Astrocyte (in vitro differentiated cells and primary cell): ENCODE data around the gene GALNS. TPM values are rescaled to one million over a fixed set of nuclear protein-coding genes. Genes with fewer than 3 reads are reported as not detected.

Experiments
- DNase-seq: peaks from one replicate; pipeline ENCODE4 v3.0.0-alpha.2; 2010; ENCODE audit warnings: low read depth
- FAIRE-seq: peaks from 2 replicates; lab custom pipeline; 2011; peaks lifted over from hg19 to GRCh38; lab: Jason Lieb, UNC
- H2AFZ ChIP-seq: 2 replicates; pipeline ENCODE4 v1.6.0; 2012; ENCODE audit warnings: low read depth, low read length, inconsistent platforms
- H3K27ac ChIP-seq: 2 replicates; pipeline ENCODE4 v1.5.1; 2011; ENCODE audit warnings: low read depth, low read length, inconsistent platforms
- H3K27me3 ChIP-seq: 2 replicates; pipeline ENCODE4 v1.6.0; 2011; ENCODE audit warnings: low read length, inconsistent platforms; ENCODE audit not compliant: insufficient read depth
- H3K36me3 ChIP-seq: 2 replicates; pipeline ENCODE4 v1.5.1; 2011; ENCODE audit warnings: low read length, inconsistent platforms; ENCODE audit not compliant: insufficient read depth
- H3K4me1 ChIP-seq: 2 replicates; pipeline ENCODE4 v1.5.1; 2011; ENCODE audit warnings: low read length, inconsistent platforms; ENCODE audit not compliant: insufficient read depth
- H3K4me2 ChIP-seq: 2 replicates; pipeline ENCODE4 v1.6.0; 2012; ENCODE audit warnings: low read length, inconsistent platforms
- H3K4me3 ChIP-seq: 2 replicates; pipeline ENCODE4 v1.5.1; 2011; ENCODE audit warnings: low read depth, mild to moderate bottlenecking, low read length, inconsistent platforms; ENCODE audit not compliant: insufficient read depth
- H3K79me2 ChIP-seq: 2 replicates; pipeline ENCODE4 v1.6.0; 2012; ENCODE audit warnings: mild to moderate bottlenecking, low read length, inconsistent platforms; ENCODE audit not compliant: insufficient read depth
- H3K9ac ChIP-seq: 2 replicates; pipeline ENCODE4 v1.6.0; 2012; ENCODE audit warnings: mild to moderate bottlenecking, low read length, inconsistent platforms
- H3K9me3 ChIP-seq: 2 replicates; pipeline ENCODE4 v1.5.1; 2012; ENCODE audit warnings: low read depth, mild to moderate bottlenecking, low read length, inconsistent platforms; ENCODE audit not compliant: insufficient read depth
- H4K20me1 ChIP-seq: 2 replicates; pipeline ENCODE4 v1.6.0; 2012; ENCODE audit warnings: low read length, inconsistent platforms; ENCODE audit not compliant: insufficient read depth
- H3K27ac Mint-ChIP-seq: one replicate; pipeline ENCODE4 v1.8.0; 2021; ENCODE audit warnings: mild to moderate bottlenecking, mixed read lengths; ENCODE audit not compliant: unreplicated experiment
- H3K27me3 Mint-ChIP-seq: one replicate; pipeline ENCODE4 v1.8.0; 2021; ENCODE audit warnings: low read depth, mixed read lengths; ENCODE audit not compliant: unreplicated experiment
- H3K36me3 Mint-ChIP-seq: one replicate; pipeline ENCODE4 v1.8.0; 2021; ENCODE audit warnings: low read depth, mixed read lengths; ENCODE audit not compliant: unreplicated experiment
- H3K4me1 Mint-ChIP-seq: one replicate; pipeline ENCODE4 v1.8.0; 2021; ENCODE audit warnings: low read depth, mixed read lengths; ENCODE audit not compliant: unreplicated experiment
- H3K4me3 Mint-ChIP-seq: one replicate; pipeline ENCODE4 v1.8.0; 2021; ENCODE audit warnings: mild to moderate bottlenecking, moderate library complexity, mixed read lengths; ENCODE audit not compliant: unreplicated experiment
- H3K9me3 Mint-ChIP-seq: one replicate; pipeline ENCODE4 v1.8.0; 2021; ENCODE audit warnings: mild to moderate bottlenecking, mixed read lengths; ENCODE audit not compliant: unreplicated experiment
- CTCF ChIP-seq: IDR thresholded peaks from 2 replicates; pipeline ENCODE4 v1.5.1; 2011; ENCODE audit warnings: low read depth, mild to moderate bottlenecking, inconsistent platforms, low read length, moderate library complexity; ENCODE audit not compliant: insufficient read depth
- EZH2 ChIP-seq: IDR thresholded peaks from 2 replicates; pipeline ENCODE4 v1.6.1; 2012; ENCODE audit warnings: mild to moderate bottlenecking, low read length, inconsistent platforms; ENCODE audit not compliant: insufficient read depth
- total RNA-seq: library from RNA; stranded (reverse); gene quantifications from 2 replicates; pipeline ENCODE4 v1.2.1, GENCODE V29; 2021

Gene GALNS
- total RNA-seq, 1 donor from 2014 or later, result 31.7 TPM

- no peak overlapping the region for H3K4me3 Mint-ChIP-seq
- FAIRE-seq, result no peak
Measured at GRCh38 chr16:88843256-88843655, 13.5 kb downstream of the GALNS start.

GRCh38 chr16:88842806-88843205 is 13.9 kb downstream of the GALNS start:
- Histone ChIP-seq H3K4me3 (no peak overlapping the region), H3K9me3 (no peaks in the 10 kb centered on the region), H3K9ac (no peak overlapping the region), H3K27me3 (no peaks in the 10 kb centered on the region), H3K79me2 (no peaks in the 10 kb centered on the region), H4K20me1 (peaks cover 37% of the 10 kb centered on the region), H2AFZ (no peak overlapping the region), H3K27ac (no peak overlapping the region), H3K36me3 (no peaks in the 10 kb centered on the region), H3K4me1 (no peaks in the 10 kb centered on the region), H3K4me2 (no peak overlapping the region)
- TF ChIP-seq CTCF (no peak), EZH2 (no peak)
- no peak for FAIRE-seq
- no peak for DNase-seq
- Mint-ChIP-seq H3K36me3 (peaks cover 12% of the 10 kb centered on the region), H3K4me3 (no peak overlapping the region), H3K27ac (no peak overlapping the region), H3K9me3 (no peaks in the 10 kb centered on the region), H3K27me3 (no peaks in the 10 kb centered on the region), H3K4me1 (no peaks in the 10 kb centered on the region)

More at GRCh38 chr16:88843256-88843655, 13.5 kb downstream of the GALNS start:
- H3K4me3 ChIP-seq, result no peak overlapping the region
- no peak for DNase-seq
- Mint-ChIP-seq H3K9me3 (no peaks in the 10 kb centered on the region), H3K4me1 (no peaks in the 10 kb centered on the region), H3K27me3 (no peaks in the 10 kb centered on the region), H3K36me3 (peaks cover 12% of the 10 kb centered on the region), H3K27ac (no peak overlapping the region)
- H3K4me2 ChIP-seq, result no peak overlapping the region
- TF ChIP-seq EZH2 (no peak), CTCF (no peak)
- no peaks in the 10 kb centered on the region for H3K27me3 ChIP-seq
- H2AFZ ChIP-seq, result no peak overlapping the region
- H3K4me1 ChIP-seq, result no peaks in the 10 kb centered on the region
- no peaks in the 10 kb centered on the region for H3K36me3 ChIP-seq
- H3K9ac ChIP-seq, result no peak overlapping the region
- H3K27ac ChIP-seq, result no peak overlapping the region
- H4K20me1 ChIP-seq, result peaks cover 38% of the 10 kb centered on the region
- no peaks in the 10 kb centered on the region for H3K9me3 ChIP-seq
- no peaks in the 10 kb centered on the region for H3K79me2 ChIP-seq

- Mint-ChIP-seq H3K27ac (no peak overlapping the region), H3K9me3 (no peaks in the 10 kb centered on the region), H3K36me3 (peaks cover 12% of the 10 kb centered on the region), H3K4me1 (no peaks in the 10 kb centered on the region), H3K4me3 (no peak overlapping the region), H3K27me3 (no peaks in the 10 kb centered on the region)
- Histone ChIP-seq H2AFZ (no peak overlapping the region), H3K4me2 (no peak overlapping the region), H3K27me3 (no peaks in the 10 kb centered on the region), H3K9me3 (no peaks in the 10 kb centered on the region), H3K27ac (no peak overlapping the region), H3K4me3 (no peak overlapping the region), H3K36me3 (no peaks in the 10 kb centered on the region), H3K79me2 (no peaks in the 10 kb centered on the region), H3K4me1 (no peaks in the 10 kb centered on the region), H3K9ac (no peak overlapping the region), H4K20me1 (peaks cover 32% of the 10 kb centered on the region)
- no peak for TF ChIP-seq CTCF
- TF ChIP-seq EZH2, result no peak
- FAIRE-seq (no peak), DNase-seq (no peak)
Measured at GRCh38 chr16:88842308-88842756, 14.4 kb downstream of the GALNS start.
